ENCODE results near the gene SERPINH1.
A peak's percentile ranks its signal among the peaks of the same experiment; 100 is the strongest.

Gene SERPINH1

GRCh38 chr11:75527130-75527529, 34.9 kb upstream of the SERPINH1 start:
- TF ChIP-seq CTCF (IDR thresholded peaks at IDR 0.05), result no peak

GRCh38 chr11:75527938-75528735, 33.9 kb upstream of the SERPINH1 start:
- no peak for TF ChIP-seq CTCF (IDR thresholded peaks at IDR 0.05)

DNA sequence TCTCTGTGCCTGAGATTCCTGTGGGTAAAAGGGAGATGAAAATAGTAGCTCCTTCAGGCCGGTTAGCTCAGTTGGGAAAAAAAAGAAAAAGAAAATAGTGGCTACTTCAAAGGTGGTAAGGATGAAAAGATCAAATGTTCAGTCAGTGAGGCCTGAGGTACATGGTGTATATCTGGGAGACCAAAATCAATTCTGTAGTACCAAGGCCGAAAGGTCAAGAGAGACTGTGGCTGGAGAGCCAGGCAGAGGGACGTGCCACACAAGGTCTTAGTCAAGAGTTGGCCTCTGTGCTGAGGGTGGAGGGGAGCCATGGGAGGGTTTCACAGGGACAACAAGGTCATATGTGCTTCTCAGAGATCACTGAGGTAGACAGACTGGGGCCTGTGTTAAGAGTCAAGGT, 31.5 kb upstream of the SERPINH1 start:
- no peak for TF ChIP-seq CTCF (IDR thresholded peaks at IDR 0.05)

- TF ChIP-seq CTCF (IDR thresholded peaks at IDR 0.05), result no peak
Measured at GRCh38 chr11:75531325-75531724, 30.7 kb upstream of the SERPINH1 start.

GRCh38 chr11:75532200-75533048, 29.6 kb upstream of the SERPINH1 start:
- peak; percentile 77 for TF ChIP-seq CTCF (IDR thresholded peaks at IDR 0.05)

- TF ChIP-seq CTCF (IDR thresholded peaks at IDR 0.05), result no peak
Measured at GRCh38 chr11:75533896-75534258, 28.2 kb upstream of the SERPINH1 start.

GRCh38 chr11:75534259-75535069, 27.6 kb upstream of the SERPINH1 start:
- TF ChIP-seq CTCF (IDR thresholded peaks at IDR 0.05), result no peak

Measured in LNCAP (cell line).